ENCODE measurements around the gene FBXL5.

DNA sequence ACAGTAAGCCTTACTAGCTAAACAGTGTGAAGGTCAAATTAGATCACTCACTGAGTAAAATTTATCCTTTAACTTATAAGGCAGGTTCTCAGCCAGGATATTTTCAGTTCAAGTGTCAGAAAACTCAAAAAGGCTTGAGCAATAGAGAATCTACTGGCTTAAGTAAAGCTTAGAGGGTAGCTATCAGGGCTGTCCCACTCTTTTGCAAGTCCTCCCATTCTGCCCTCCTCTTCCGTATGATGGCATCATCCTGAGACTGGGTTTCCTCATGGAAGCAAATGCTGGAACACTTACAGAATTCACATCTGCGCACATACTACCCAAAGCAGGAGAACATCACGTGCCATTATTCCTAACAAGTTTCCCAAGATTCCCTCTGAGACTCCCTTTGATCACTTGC lies 55.0 kb downstream of the FBXL5 start:
- TF ChIP-seq, protein P1, sequence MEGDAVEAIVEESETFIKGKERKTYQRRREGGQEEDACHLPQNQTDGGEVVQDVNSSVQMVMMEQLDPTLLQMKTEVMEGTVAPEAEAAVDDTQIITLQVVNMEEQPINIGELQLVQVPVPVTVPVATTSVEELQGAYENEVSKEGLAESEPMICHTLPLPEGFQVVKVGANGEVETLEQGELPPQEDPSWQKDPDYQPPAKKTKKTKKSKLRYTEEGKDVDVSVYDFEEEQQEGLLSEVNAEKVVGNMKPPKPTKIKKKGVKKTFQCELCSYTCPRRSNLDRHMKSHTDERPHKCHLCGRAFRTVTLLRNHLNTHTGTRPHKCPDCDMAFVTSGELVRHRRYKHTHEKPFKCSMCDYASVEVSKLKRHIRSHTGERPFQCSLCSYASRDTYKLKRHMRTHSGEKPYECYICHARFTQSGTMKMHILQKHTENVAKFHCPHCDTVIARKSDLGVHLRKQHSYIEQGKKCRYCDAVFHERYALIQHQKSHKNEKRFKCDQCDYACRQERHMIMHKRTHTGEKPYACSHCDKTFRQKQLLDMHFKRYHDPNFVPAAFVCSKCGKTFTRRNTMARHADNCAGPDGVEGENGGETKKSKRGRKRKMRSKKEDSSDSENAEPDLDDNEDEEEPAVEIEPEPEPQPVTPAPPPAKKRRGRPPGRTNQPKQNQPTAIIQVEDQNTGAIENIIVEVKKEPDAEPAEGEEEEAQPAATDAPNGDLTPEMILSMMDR (IDR thresholded peaks at IDR 0.05) = no peak
- no peak for TF ChIP-seq POLR2A (IDR thresholded peaks at IDR 0.05)
